Fibroblast of villous mesenchyme (primary cell): ENCODE measurements around the gene PRPF6. TPM values are rescaled to one million over a fixed set of nuclear protein-coding genes. Genes with fewer than 3 reads are reported as not detected.

Source experiments
- DNase-seq: peaks from one replicate; pipeline ENCODE4 v3.0.0-alpha.2; 2010; ENCODE audit warnings: low read depth
- H3K4me3 ChIP-seq: 2 replicates; pipeline ENCODE4 v1.5.1; 2011; ENCODE audit warnings: low read depth, mild to moderate bottlenecking, low read length
- CTCF ChIP-seq: IDR thresholded peaks from 2 replicates; pipeline ENCODE4 v1.5.1; 2012; ENCODE audit warnings: low read depth, mild to moderate bottlenecking, low read length; ENCODE audit not compliant: insufficient read depth
- total RNA-seq: library from RNA; depleted of rRNA; stranded (reverse); fragments of >200 nt; gene quantifications from 2 replicates; pipeline ENCODE4 v1.2.3, GENCODE V29; 2012

PRPF6 gene
- 52.7 and 53.8 TPM in 2 replicates for total RNA-seq

GRCh38 chr20:63980806-63981728 is at the start of gene PRPF6:
PRPF6 (plus strand) TSS chr20:63981132; CDS start chr20:63981246, 114 bp downstream.
- peak; percentile 95 for DNase-seq
- TF ChIP-seq CTCF = peak; percentile 71
- peak within 1 kb of the TSS; percentile 92 for H3K4me3 ChIP-seq

- no peak for DNase-seq
- no peak overlapping the region for H3K4me3 ChIP-seq
- no peak for TF ChIP-seq CTCF
Measured at GRCh38 chr20:63931735-63932134, 49.2 kb upstream of the PRPF6 start.

GRCh38 chr20:63932606-63933160 is 48.2 kb upstream of the PRPF6 start:
- DNase-seq = no peak
- H3K4me3 ChIP-seq = no peak overlapping the region
- no peak for TF ChIP-seq CTCF

GRCh38 chr20:63933646-63934045 is 47.3 kb upstream of the PRPF6 start:
- H3K4me3 ChIP-seq = no peak overlapping the region
- DNase-seq = no peak
- no peak for TF ChIP-seq CTCF

- DNase-seq = no peak
- no peak overlapping the region for H3K4me3 ChIP-seq
- peak; percentile 33 for TF ChIP-seq CTCF
Measured at GRCh38 chr20:63934271-63935068, 46.5 kb upstream of the PRPF6 start.

GRCh38 chr20:63935447-63935846 is 45.5 kb upstream of the PRPF6 start:
- no peak for DNase-seq
- H3K4me3 ChIP-seq = no peak overlapping the region
- TF ChIP-seq CTCF = no peak
